Natural killer cell (primary cell): Measurements from ENCODE around the gene ATP6V0E2. TPM values are rescaled to one million over a fixed set of nuclear protein-coding genes. Genes with fewer than 3 reads are reported as not detected.
"Not testable (repeated sequence)": the region's sequence is repeated elsewhere in the genome, so short reads cannot be mapped to it uniquely, and the experiment has no call there.

Experiments
- ATAC-seq, 3 donors: fragments of 150-1000 bp in 2 of 3; fragments of 200-7000 bp in 1 of 3; cut with Tn5 transposase; 1 replicate in 1 of 3; 2 replicates in 2 of 3; pipeline ENCODE4 v1.10.0; 2021; ENCODE audit warnings: mild to moderate bottlenecking in 2 of 3, moderate library complexity in 2 of 3
- DNase-seq, 2 donors: peaks; one replicate each; pipeline versions ENCODE4 v3.0.0 to v3.0.0-alpha.2; 2013 to 2021; ENCODE audit warnings: mixed read lengths in 1 of 2
- H3K27ac ChIP-seq: one replicate; pipeline ENCODE4 v1.5.1; 2013; ENCODE audit warnings: mild to moderate bottlenecking, low read length
- H3K27me3 ChIP-seq: one replicate; pipeline ENCODE4 v1.6.1; 2013; ENCODE audit warnings: low read length; ENCODE audit not compliant: control insufficient read depth, insufficient read depth
- H3K36me3 ChIP-seq: one replicate; pipeline ENCODE4 v1.6.1; 2013; ENCODE audit warnings: low read length; ENCODE audit not compliant: control insufficient read depth, insufficient read depth
- H3K4me1 ChIP-seq: one replicate; pipeline ENCODE4 v1.6.1; 2013; ENCODE audit warnings: low read length; ENCODE audit not compliant: control insufficient read depth, insufficient read depth
- H3K4me3 ChIP-seq: one replicate; pipeline ENCODE4 v1.5.1; 2013; ENCODE audit warnings: low read length
- H3K9me3 ChIP-seq: one replicate; pipeline ENCODE4 v1.6.1; 2013; ENCODE audit warnings: low read length; ENCODE audit not compliant: control insufficient read depth, insufficient read depth
- H3K27ac Mint-ChIP-seq, 2 donors: one replicate each; pipeline ENCODE4 v1.8.0; 2022; ENCODE audit warnings: mild to moderate bottlenecking in 2 of 2, mixed read lengths in 2 of 2, moderate library complexity in 1 of 2
- H3K27me3 Mint-ChIP-seq, 2 donors: one replicate each; pipeline ENCODE4 v1.8.0; 2022; ENCODE audit warnings: low read depth in 2 of 2, mixed read lengths in 2 of 2
- H3K36me3 Mint-ChIP-seq: one replicate; pipeline ENCODE4 v1.8.0; 2022; ENCODE audit warnings: mixed read lengths
- H3K4me1 Mint-ChIP-seq, 2 donors: one replicate each; pipeline ENCODE4 v1.8.0; 2022; ENCODE audit warnings: mixed read lengths in 2 of 2
- H3K4me3 Mint-ChIP-seq: one replicate; pipeline ENCODE4 v1.8.0; 2022; ENCODE audit warnings: mild to moderate bottlenecking, moderate library complexity, mixed read lengths
- H3K9me3 Mint-ChIP-seq, 2 donors: one replicate each; pipeline ENCODE4 v1.8.0; 2022; ENCODE audit warnings: mixed read lengths in 2 of 2
- WGBS: methylation state at CpG from one replicate; pipeline ENCODE4 v1.1.7; 2013; ENCODE audit warnings: missing lambda C conversion rate; ENCODE audit not compliant: insufficient coverage; 5-methylcytosine and 5-hydroxymethylcytosine counted together
- intact Hi-C: fragments of 100-400 bp; cut with micrococcal nuclease; formaldehyde crosslinking; loops from one replicate; pipeline ENCODE4 v1.14.2; 2022
- total RNA-seq, 4 donors: library from RNA; stranded (reverse); fragments of 120-200 nt in 1 of 4; gene quantifications; one replicate each; pipeline versions ENCODE4 v1.2.3 to v1.2.4, GENCODE V29; 2013 to 2022

Gene ATP6V0E2
- total RNA-seq, 3 donors from 2014 or later (not counting 1 experiment from before 2014, with no cell fraction given) = 23.2 to 39.4 (median 34.9) TPM

GRCh38 chr7:149926414-149926813 is 52.6 kb downstream of the ATP6V0E2 start:
- H3K27ac ChIP-seq, H3K9me3 ChIP-seq, H3K4me3 Mint-ChIP-seq, ATAC-seq, intact Hi-C loops, H3K9me3 Mint-ChIP-seq, DNase-seq, H3K4me1 Mint-ChIP-seq, H3K36me3 ChIP-seq, H3K36me3 Mint-ChIP-seq, H3K4me1 ChIP-seq, H3K27me3 ChIP-seq, H3K4me3 ChIP-seq, H3K27ac Mint-ChIP-seq, H3K27me3 Mint-ChIP-seq: not testable (repeated sequence)
- 96% methylated on average over 5 of the region's 7 CpGs for WGBS

Other genes with a start within 250 kb of the ATP6V0E2 start
- gene ZNF467, start 100.4 kb upstream of the ATP6V0E2 start, total RNA-seq = 1 to 10 TPM; 2.8 to 5.4 (median 3.7) TPM
- 10 to 100 TPM; 21.4 to 28.9 (median 21.7) TPM for gene ZNF862, start 35.6 kb upstream of the ATP6V0E2 start, total RNA-seq